OCI-LY1 (cell line): ENCODE data around the gene MPI.

Source experiments
- H2AFZ ChIP-seq: fragments of 200-600 bp; sonication (generic), shearing (Covaris generic); 2 replicates; pipeline ENCODE4 v1.6.0; 2014; ENCODE audit warnings: antibody characterized with exemption, mild to moderate bottlenecking, low read length
- H3F3A ChIP-seq: fragments of 200-600 bp; sonication (generic), shearing (Covaris generic); 2 replicates; pipeline ENCODE4 v1.6.0; 2014; ENCODE audit warnings: mild to moderate bottlenecking, antibody characterized with exemption, low read length, moderate library complexity; ENCODE audit not compliant: insufficient read depth
- H3K27ac ChIP-seq: fragments of 200-600 bp; sonication (generic); 2 replicates; pipeline ENCODE4 v1.5.1; 2014; ENCODE audit warnings: low read length, mixed run types, mild to moderate bottlenecking, low read depth; ENCODE audit not compliant: poor library complexity, severe bottlenecking
- H3K27me3 ChIP-seq: fragments of 200-600 bp; sonication (generic); 2 replicates; pipeline ENCODE4 v1.6.0; 2014; ENCODE audit warnings: antibody characterized with exemption, mild to moderate bottlenecking, low read length, moderate library complexity; ENCODE audit not compliant: insufficient read depth
- H3K36me3 ChIP-seq: fragments of 200-600 bp; sonication (generic); 2 replicates; pipeline ENCODE4 v1.6.1; 2014; ENCODE audit warnings: mild to moderate bottlenecking, antibody characterized with exemption, low read length, moderate library complexity, mixed read lengths; ENCODE audit not compliant: insufficient read depth
- H3K4me1 ChIP-seq: fragments of 200-600 bp; sonication (generic); 2 replicates; pipeline ENCODE4 v1.5.1; 2014; ENCODE audit warnings: mild to moderate bottlenecking, low read length, moderate library complexity; ENCODE audit not compliant: insufficient read depth, severe bottlenecking
- H3K4me2 ChIP-seq: fragments of 200-600 bp; sonication (generic), shearing (Covaris generic); 2 replicates; pipeline ENCODE4 v1.6.1; 2014; ENCODE audit warnings: low read length
- H3K4me3 ChIP-seq: fragments of 200-600 bp; sonication (generic); 2 replicates; pipeline ENCODE4 v1.5.1; 2014; ENCODE audit warnings: low read length, low read depth, mild to moderate bottlenecking, mixed read lengths; ENCODE audit not compliant: poor library complexity, severe bottlenecking
- H3K79me2 ChIP-seq: fragments of 200-600 bp; shearing (Covaris generic); 2 replicates; pipeline ENCODE4 v1.6.1; 2016; ENCODE audit warnings: mixed run types, low read length, mixed read lengths; ENCODE audit not compliant: insufficient read depth
- H3K9ac ChIP-seq: fragments of 200-600 bp; sonication (generic), shearing (Covaris generic); 2 replicates; pipeline ENCODE4 v1.6.1; 2014; ENCODE audit warnings: mild to moderate bottlenecking, low read length, mixed read lengths
- H3K9me2 ChIP-seq: fragments of 200-600 bp; sonication (generic), shearing (Covaris generic); 2 replicates; pipeline ENCODE4 v1.6.1; 2014; ENCODE audit warnings: low read depth, mild to moderate bottlenecking, low read length, mixed read lengths
- H3K9me3 ChIP-seq: fragments of 200-600 bp; shearing (Covaris generic); 2 replicates; pipeline ENCODE4 v1.6.1; 2014; ENCODE audit warnings: low read length, mixed read lengths
- H4K20me1 ChIP-seq: fragments of 200-600 bp; sonication (generic), shearing (Covaris generic); 2 replicates; pipeline ENCODE4 v1.6.0; 2016; ENCODE audit warnings: mild to moderate bottlenecking, low read length; ENCODE audit not compliant: insufficient read depth
- EZH2 ChIP-seq: fragments of 200-600 bp; sonication (generic), shearing (Covaris generic); IDR thresholded peaks from 2 replicates; pipeline ENCODE4 v1.8.0; 2017; ENCODE audit warnings: borderline replicate concordance, mixed run types, mild to moderate bottlenecking, antibody characterized with exemption, low read length, moderate library complexity, mixed read lengths
- TF ChIP-seq, protein P1 (sequence below): fragments of 200-600 bp; sonication (generic), shearing (Covaris generic); IDR thresholded peaks from 2 replicates; pipeline ENCODE4 v1.5.1; 2017; ENCODE audit warnings: mild to moderate bottlenecking, antibody characterized with exemption, low read length, moderate library complexity, mixed read lengths

The MPI gene

DNA sequence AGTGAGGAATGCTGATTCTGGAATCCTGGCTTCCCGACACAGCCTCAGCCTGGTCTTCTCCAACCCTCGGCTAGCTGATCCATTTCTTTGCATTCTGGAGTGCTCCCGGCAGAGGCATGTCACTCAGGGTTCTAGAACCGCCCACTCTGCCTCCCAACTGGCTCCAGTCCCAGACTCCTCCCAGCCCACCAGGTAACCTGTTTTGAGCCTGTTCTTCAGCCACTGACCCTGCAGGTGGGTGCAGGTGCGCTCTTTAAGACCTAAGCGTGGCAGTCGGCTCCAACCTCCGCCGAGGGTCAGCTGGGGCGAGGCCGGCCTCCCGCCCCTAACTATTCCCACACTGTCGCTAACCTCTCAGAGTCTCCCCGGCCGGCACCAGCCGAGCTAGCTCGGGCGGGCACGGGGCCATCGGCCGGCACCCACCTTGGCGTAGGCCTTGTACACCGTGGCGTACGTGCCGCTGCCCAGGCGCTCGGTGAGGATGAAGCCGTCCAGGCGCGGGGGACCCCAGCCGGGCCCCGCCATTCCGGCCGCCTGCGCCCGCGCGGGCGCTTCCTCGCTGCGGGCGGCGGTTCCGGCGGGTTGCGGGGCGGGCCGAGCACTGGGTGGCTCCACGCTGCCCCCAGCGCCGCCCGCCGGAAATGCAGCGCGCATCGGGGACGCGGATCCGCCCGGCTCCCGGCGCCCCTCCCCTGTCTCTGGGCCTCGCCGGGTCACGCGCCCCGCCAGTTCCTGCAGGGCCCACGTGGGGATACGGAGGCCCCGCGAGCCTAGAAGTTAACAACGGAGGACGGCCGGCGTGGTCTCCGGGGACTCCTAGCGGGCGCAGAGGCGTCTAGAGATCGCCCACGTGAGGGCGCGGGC is 47.0 kb upstream of the MPI start, which contains the start of gene ULK3:
TSS of gene ULK3 (minus strand) at position 576 of the 864 bp plus-strand sequence. CDS start at position 525, 51 bp downstream.
- peak within 1 kb of the TSS; percentile 73 for H3K4me2 ChIP-seq
- peaks cover 27% of the 10 kb centered on the region; the same call in 1 of the 2 replicates for H3K36me3 ChIP-seq
- H3K79me2 ChIP-seq: no peaks in the 10 kb centered on the region
- H3K9ac ChIP-seq: peak within 1 kb of the TSS; percentile 82
- H3F3A ChIP-seq: no peaks in the 10 kb centered on the region
- no peaks in the 10 kb centered on the region for H3K9me3 ChIP-seq
- H4K20me1 ChIP-seq: no peaks in the 10 kb centered on the region
- peak within 1 kb of the TSS; percentile 78 for H3K4me3 ChIP-seq
- TF ChIP-seq, protein P1, sequence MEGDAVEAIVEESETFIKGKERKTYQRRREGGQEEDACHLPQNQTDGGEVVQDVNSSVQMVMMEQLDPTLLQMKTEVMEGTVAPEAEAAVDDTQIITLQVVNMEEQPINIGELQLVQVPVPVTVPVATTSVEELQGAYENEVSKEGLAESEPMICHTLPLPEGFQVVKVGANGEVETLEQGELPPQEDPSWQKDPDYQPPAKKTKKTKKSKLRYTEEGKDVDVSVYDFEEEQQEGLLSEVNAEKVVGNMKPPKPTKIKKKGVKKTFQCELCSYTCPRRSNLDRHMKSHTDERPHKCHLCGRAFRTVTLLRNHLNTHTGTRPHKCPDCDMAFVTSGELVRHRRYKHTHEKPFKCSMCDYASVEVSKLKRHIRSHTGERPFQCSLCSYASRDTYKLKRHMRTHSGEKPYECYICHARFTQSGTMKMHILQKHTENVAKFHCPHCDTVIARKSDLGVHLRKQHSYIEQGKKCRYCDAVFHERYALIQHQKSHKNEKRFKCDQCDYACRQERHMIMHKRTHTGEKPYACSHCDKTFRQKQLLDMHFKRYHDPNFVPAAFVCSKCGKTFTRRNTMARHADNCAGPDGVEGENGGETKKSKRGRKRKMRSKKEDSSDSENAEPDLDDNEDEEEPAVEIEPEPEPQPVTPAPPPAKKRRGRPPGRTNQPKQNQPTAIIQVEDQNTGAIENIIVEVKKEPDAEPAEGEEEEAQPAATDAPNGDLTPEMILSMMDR: peak; percentile 47
- no peak for TF ChIP-seq EZH2
- H3K27me3 ChIP-seq: no peaks in the 10 kb centered on the region
- no peaks in the 10 kb centered on the region for H3K9me2 ChIP-seq
- H3K27ac ChIP-seq: peak within 1 kb of the TSS; percentile 67
- H2AFZ ChIP-seq: no peak within 1 kb of the TSS
- H3K4me1 ChIP-seq: peaks cover 51% of the 10 kb centered on the region

DNA sequence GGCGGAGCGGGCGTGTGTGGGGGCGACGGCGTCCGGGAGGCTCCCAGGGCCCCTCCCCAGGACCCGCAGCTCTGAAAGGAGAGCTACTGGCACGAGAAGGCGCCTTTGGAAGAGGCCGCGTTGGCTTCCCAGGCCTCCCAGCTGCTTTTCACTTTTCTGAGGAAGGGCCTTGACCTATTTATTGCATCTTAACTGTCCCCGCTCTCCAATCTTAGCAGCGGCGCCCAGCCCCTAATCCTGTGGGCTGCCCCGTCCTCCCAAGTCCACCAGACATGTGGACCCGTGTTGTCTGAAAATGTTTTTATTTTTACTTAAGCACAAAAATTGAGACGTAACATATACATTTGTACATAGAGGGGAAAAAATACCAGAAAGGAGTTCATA is 46.4 kb upstream of the MPI start:
- peaks cover 51% of the 10 kb centered on the region for H3K4me1 ChIP-seq
- H3K9me3 ChIP-seq: no peaks in the 10 kb centered on the region
- TF ChIP-seq, protein P1: no peak; the same call in 1 of the 2 replicates
- no peak for TF ChIP-seq EZH2
- peak overlapping the region; percentile 67 for H3K27ac ChIP-seq
- H3K79me2 ChIP-seq: no peaks in the 10 kb centered on the region
- peak overlapping the region; percentile 78 for H3K4me3 ChIP-seq
- H3K4me2 ChIP-seq: peak overlapping the region; percentile 73
- H3K27me3 ChIP-seq: no peaks in the 10 kb centered on the region
- no peaks in the 10 kb centered on the region for H4K20me1 ChIP-seq
- no peaks in the 10 kb centered on the region for H3K9me2 ChIP-seq
- H2AFZ ChIP-seq: no peak overlapping the region
- peaks cover 31% of the 10 kb centered on the region; the same call in 1 of the 2 replicates for H3K36me3 ChIP-seq
- H3K9ac ChIP-seq: peak overlapping the region; percentile 65
- H3F3A ChIP-seq: no peaks in the 10 kb centered on the region

DNA sequence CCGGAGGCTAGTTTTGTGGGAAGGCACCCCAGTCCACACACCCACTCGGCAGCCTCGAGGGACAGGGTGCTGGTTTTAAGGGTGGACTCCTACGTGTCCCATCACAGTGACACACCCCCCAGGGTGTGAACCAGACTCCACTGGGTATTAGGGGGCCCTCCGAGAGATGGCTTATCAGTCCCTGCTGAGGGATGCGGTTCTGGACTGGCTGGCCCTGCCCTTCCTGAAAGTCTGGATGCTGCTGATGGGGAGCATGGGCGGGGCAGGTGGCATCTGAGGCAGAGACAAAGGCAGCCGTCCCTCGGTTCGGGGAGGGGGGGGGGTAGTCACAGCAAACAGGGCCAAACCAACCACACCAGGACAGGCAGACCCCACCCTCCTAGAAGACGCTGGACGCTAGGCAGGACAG is 45.9 kb upstream of the MPI start:
- Histone ChIP-seq H3K4me3 (peak overlapping the region; percentile 78), H2AFZ (no peak overlapping the region), H3K27ac (peak overlapping the region; percentile 67)

More for the DNA sequence above, 45.9 kb upstream of the MPI start:
- TF ChIP-seq, protein P1: no peak
- TF ChIP-seq EZH2: no peak
- H3K9me3 ChIP-seq: no peaks in the 10 kb centered on the region
- no peaks in the 10 kb centered on the region for H3K79me2 ChIP-seq
- no peaks in the 10 kb centered on the region for H3K27me3 ChIP-seq
- H3K9ac ChIP-seq: peak overlapping the region; percentile 65
- H3K4me2 ChIP-seq: peak overlapping the region; percentile 73
- no peaks in the 10 kb centered on the region for H3K9me2 ChIP-seq
- no peaks in the 10 kb centered on the region for H3F3A ChIP-seq
- peaks cover 33% of the 10 kb centered on the region; the same call in 1 of the 2 replicates for H3K36me3 ChIP-seq
- H3K4me1 ChIP-seq: peaks cover 51% of the 10 kb centered on the region
- no peaks in the 10 kb centered on the region for H4K20me1 ChIP-seq
